Measurements from ENCODE around the gene ECM1.

Gene ECM1

DNA sequence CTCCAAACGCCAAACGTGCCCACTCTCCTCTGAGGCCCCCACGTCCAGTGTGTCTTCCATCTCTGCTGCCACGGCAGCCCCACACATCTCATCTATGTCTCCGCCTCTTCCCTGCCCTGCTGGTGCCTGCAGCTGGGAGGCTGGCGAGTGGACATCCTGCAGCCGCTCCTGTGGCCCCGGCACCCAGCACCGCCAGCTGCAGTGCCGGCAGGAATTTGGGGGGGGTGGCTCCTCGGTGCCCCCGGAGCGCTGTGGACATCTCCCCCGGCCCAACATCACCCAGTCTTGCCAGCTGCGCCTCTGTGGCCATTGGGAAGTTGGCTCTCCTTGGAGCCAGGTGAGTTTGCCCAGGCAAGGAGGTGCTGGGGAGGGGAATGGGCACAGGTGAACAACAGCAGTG lies 49.9 kb downstream of the ECM1 start:
- H3K36me3 Mint-ChIP-seq = no peaks in the 10 kb centered on the region
- H3K27ac Mint-ChIP-seq = no peak overlapping the region
- peaks cover 24% of the 10 kb centered on the region for H3K4me1 Mint-ChIP-seq

DNA sequence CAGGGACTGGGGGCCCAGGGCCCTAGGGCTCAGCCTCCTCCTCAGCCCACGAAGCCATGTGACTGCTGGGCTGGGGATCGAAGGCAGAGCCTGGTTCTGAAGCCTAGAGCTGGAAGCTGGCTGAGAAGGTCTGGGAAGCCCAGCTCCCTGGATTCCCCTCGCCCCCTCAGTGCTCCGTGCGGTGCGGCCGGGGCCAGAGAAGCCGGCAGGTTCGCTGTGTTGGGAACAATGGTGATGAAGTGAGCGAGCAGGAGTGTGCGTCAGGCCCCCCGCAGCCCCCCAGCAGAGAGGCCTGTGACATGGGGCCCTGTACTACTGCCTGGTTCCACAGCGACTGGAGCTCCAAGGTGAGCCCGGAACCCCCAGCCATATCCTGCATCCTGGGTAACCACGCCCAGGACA lies 50.4 kb downstream of the ECM1 start:
- peaks cover 28% of the 10 kb centered on the region for H3K4me1 Mint-ChIP-seq
- no peaks in the 10 kb centered on the region for H3K9me3 Mint-ChIP-seq
- no peaks in the 10 kb centered on the region for H3K36me3 Mint-ChIP-seq
- H3K27me3 Mint-ChIP-seq = no peaks in the 10 kb centered on the region
- H3K4me3 Mint-ChIP-seq = no peak overlapping the region
- H3K27ac Mint-ChIP-seq = no peak overlapping the region

More for the DNA sequence above, 49.9 kb downstream of the ECM1 start:
- no peak overlapping the region for H3K4me3 Mint-ChIP-seq
- no peaks in the 10 kb centered on the region for H3K27me3 Mint-ChIP-seq
- no peaks in the 10 kb centered on the region for H3K9me3 Mint-ChIP-seq

DNA sequence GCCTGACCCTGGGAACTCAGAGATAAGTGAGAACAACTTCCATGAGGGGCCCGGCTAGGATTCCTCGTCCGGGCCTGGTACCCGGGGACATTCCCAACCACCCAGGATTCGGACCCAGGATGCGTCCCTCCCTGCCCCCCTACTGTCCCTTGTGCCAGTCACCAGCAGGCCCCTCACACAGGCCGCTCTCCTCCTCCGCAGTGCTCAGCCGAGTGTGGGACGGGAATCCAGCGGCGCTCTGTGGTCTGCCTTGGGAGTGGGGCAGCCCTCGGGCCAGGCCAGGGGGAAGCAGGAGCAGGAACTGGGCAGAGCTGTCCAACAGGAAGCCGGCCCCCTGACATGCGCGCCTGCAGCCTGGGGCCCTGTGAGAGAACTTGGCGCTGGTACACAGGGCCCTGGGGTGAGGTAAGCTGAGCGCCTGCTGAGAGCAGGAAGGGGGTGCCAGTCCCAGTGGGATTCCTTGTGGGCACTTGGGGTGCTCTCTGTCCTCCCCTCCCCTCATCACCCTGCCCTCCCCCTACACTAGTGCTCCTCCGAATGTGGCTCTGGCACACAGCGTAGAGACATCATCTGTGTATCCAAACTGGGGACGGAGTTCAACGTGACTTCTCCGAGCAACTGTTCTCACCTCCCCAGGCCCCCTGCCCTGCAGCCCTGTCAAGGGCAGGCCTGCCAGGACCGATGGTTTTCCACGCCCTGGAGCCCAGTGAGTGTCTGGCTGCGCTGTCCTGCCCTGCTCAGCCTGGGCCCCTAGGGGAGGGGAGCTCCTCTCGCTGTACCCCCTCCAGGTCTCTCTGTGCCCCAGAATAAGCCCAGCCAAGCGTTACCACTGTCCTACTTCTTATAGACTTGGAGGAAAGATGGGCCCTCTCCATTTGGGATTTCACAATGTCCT lies 51.1 kb downstream of the ECM1 start:
- no peak overlapping the region for H3K27ac Mint-ChIP-seq
- no peaks in the 10 kb centered on the region for H3K9me3 Mint-ChIP-seq
- H3K27me3 Mint-ChIP-seq = no peaks in the 10 kb centered on the region
- H3K4me3 Mint-ChIP-seq = no peak overlapping the region
- H3K36me3 Mint-ChIP-seq = no peaks in the 10 kb centered on the region
- peaks cover 35% of the 10 kb centered on the region for H3K4me1 Mint-ChIP-seq

DNA sequence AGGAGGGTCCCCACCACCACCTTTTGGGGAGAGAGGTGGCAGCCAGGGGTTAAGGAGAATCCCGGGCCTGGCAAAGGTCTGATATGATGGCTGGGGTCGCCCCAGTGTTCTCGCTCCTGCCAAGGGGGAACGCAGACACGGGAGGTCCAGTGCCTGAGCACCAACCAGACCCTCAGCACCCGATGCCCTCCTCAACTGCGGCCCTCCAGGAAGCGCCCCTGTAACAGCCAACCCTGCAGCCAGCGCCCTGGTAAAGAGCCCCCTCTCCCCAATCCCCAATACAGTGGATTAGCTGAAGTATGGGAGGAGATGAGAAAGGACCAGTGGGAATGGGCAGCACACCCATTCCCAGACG lies 51.7 kb downstream of the ECM1 start:
- H3K27me3 Mint-ChIP-seq = no peaks in the 10 kb centered on the region
- no peak overlapping the region for H3K4me3 Mint-ChIP-seq
- H3K36me3 Mint-ChIP-seq = no peaks in the 10 kb centered on the region
- no peak overlapping the region for H3K27ac Mint-ChIP-seq
- peaks cover 40% of the 10 kb centered on the region for H3K4me1 Mint-ChIP-seq
- no peaks in the 10 kb centered on the region for H3K9me3 Mint-ChIP-seq

DNA sequence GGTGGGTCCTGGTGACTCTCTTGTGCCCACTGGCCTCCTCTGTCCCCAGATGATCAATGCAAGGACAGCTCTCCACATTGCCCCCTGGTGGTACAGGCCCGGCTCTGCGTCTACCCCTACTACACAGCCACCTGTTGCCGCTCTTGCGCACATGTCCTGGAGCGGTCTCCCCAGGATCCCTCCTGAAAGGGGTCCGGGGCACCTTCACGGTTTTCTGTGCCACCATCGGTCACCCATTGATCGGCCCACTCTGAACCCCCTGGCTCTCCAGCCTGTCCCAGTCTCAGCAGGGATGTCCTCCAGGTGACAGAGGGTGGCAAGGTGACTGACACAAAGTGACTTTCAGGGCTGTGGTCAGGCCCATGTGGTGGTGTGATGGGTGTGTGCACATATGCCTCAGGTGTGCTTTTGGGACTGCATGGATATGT lies 52.1 kb downstream of the ECM1 start:
- peaks cover 43% of the 10 kb centered on the region for H3K4me1 Mint-ChIP-seq
- no peaks in the 10 kb centered on the region for H3K36me3 Mint-ChIP-seq

DNA sequence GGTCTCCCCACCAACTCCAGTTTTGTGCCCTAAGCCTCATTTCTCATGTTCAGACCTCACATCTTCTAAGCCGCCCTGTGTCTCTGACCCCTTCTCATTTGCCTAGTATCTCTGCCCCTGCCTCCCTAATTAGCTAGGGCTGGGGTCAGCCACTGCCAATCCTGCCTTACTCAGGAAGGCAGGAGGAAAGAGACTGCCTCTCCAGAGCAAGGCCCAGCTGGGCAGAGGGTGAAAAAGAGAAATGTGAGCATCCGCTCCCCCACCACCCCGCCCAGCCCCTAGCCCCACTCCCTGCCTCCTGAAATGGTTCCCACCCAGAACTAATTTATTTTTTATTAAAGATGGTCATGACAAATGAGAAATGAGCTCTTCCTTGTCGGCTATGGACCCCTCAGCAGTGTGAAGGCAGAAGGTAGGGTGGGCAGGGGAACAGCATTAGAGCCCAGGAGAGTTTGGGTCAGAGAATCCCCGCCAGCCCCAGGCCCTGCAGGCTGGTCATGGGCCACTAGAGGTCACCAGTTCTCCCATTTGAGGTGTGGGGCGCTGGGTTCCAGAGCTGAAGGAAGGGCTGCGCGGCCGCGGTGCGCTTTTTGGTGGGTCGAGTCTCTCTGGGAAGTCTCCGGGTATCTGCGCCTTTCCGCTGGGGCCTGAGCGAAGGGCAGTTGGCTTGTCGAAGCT lies 52.8 kb downstream of the ECM1 start:
- Mint-ChIP-seq H3K4me1 (peaks cover 47% of the 10 kb centered on the region), H3K27me3 (no peaks in the 10 kb centered on the region), H3K27ac (peak overlapping the region; percentile 97), H3K4me3 (peak overlapping the region; percentile 89), H3K36me3 (no peaks in the 10 kb centered on the region), H3K9me3 (no peaks in the 10 kb centered on the region)

More for the DNA sequence above, 52.1 kb downstream of the ECM1 start:
- peak overlapping the region; percentile 89 for H3K4me3 Mint-ChIP-seq
- H3K27me3 Mint-ChIP-seq = no peaks in the 10 kb centered on the region
- peak overlapping the region; percentile 65 for H3K27ac Mint-ChIP-seq
- H3K9me3 Mint-ChIP-seq = no peaks in the 10 kb centered on the region

DNA sequence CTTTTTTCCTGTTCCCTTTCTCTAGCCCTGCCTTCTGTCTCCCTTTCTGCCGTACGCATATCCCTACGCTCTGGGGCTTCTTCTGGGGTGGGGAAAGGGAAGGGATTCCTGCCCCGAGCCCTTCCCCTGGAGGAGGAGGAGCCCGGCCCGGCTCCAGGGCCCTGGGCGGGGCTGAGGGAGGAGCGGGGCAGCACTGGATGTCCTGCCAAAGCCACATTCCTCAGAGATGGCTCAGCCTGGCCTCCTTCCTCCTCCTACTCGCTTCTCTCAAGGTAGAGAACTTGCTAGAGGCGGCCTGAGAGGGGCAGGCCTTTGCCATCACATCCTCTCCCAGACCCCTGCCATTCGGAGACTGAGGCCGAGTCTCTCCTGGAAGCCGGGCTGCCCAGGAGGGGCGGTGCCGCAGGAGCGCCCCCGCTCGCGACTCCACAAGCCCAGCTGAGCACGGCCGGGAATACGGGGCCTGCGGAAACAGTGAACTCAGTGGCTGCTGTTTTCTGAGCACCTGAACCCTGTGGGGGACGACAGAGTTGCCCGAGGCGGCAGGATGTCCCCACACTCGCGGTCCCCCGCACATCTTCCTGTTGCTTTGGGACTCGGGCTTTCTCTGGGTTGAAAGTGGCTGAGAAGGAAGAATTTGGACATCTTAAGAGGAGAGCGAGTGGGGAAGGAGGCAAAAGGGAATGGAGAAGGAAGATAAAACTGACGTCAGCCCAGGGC lies 53.5 kb downstream of the ECM1 start:
- peaks cover 53% of the 10 kb centered on the region for H3K4me1 Mint-ChIP-seq

DNA sequence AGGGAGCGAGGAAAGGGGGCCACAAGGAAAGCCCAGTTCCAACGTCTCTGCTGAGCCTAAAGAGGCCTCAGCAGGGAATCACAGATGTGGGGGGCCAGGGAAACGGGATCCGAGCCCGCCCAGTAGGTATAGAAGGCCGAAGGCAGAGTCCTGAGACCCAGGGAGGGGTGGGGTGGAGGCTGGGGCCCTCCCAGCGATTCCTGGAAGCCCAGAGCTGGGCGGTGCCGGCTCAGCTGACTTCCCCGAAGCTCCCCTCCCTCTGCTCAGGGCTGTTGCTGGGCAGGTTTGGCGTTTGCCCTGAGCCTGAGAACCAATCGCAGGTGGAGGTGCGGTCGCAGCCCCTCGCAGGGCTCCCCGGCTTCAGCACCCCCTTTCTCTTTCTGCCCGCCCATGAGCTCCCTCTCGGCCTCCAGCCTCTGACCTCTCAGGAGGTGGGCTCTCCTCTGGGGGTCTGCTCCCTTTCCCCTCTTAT lies 54.1 kb downstream of the ECM1 start:
- Mint-ChIP-seq H3K27ac (peak overlapping the region; percentile 97), H3K4me1 (peaks cover 59% of the 10 kb centered on the region), H3K36me3 (no peaks in the 10 kb centered on the region), H3K27me3 (no peaks in the 10 kb centered on the region), H3K4me3 (peak overlapping the region; percentile 89), H3K9me3 (no peaks in the 10 kb centered on the region)

More for the DNA sequence above, 53.5 kb downstream of the ECM1 start:
- H3K4me3 Mint-ChIP-seq = peak overlapping the region; percentile 89
- peak overlapping the region; percentile 97 for H3K27ac Mint-ChIP-seq
- no peaks in the 10 kb centered on the region for H3K36me3 Mint-ChIP-seq
- no peaks in the 10 kb centered on the region for H3K9me3 Mint-ChIP-seq
- no peaks in the 10 kb centered on the region for H3K27me3 Mint-ChIP-seq

DNA sequence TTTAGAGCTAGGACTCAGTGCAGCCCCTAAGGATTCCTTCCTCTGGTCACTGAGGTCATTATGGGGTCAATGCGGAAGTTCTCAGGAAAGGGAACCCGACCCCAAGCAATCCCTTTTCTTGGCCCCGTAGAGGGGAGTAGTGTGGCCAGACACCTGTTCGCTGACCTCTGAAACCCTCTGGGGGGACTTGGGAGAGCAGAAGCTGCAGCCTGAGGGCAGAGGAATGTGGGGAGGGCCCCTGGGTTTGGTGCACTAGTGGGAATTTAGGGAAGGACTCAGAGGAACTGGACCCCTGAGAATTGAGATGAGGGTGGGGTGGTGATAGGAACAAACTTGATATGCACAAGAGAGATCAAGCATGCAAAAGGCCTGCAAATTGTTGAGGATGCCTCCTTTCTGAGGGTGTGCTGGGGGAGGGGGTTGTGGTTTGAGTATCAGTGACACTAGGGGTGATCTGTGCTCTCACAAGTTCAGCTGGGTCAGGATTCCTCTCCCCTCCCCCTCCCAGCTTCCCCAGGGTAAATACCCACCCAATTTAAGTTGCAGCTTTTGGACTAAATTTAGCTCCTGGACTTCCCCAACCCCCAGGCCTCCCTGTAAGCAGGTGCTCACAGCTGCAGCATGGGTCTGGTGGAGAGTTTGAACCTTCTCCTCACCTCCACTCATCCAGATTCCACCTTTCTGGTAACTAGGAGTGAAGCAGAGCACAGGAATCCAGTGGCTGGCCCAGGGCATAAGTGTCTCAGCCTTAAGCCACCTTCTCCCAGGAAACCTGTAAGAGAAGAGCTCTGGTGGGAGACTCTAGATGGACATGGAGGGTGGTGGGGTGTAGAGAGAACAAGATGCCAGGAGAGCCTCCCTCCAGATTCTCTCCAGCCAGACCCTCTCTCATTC lies 54.8 kb downstream of the ECM1 start:
- no peaks in the 10 kb centered on the region for H3K9me3 Mint-ChIP-seq
- H3K4me3 Mint-ChIP-seq = peak overlapping the region; percentile 89
- peak overlapping the region; percentile 97 for H3K27ac Mint-ChIP-seq
- peaks cover 2% of the 10 kb centered on the region for H3K36me3 Mint-ChIP-seq
- no peaks in the 10 kb centered on the region for H3K27me3 Mint-ChIP-seq
- H3K4me1 Mint-ChIP-seq = peaks cover 65% of the 10 kb centered on the region
